HG03103 (cell line): ENCODE results near the gene MAGED2.
"Not testable (repeated sequence)": the region's sequence is repeated elsewhere in the genome, so short reads cannot be mapped to it uniquely, and the experiment has no call there.

Experiments
- ATAC-seq: cut with Tn5 transposase; IDR thresholded peaks from one replicate; pipeline ENCODE4 v1.9.1; 2021; ENCODE audit warnings: low read depth; ENCODE audit not compliant: unreplicated experiment

The MAGED2 gene

DNA sequence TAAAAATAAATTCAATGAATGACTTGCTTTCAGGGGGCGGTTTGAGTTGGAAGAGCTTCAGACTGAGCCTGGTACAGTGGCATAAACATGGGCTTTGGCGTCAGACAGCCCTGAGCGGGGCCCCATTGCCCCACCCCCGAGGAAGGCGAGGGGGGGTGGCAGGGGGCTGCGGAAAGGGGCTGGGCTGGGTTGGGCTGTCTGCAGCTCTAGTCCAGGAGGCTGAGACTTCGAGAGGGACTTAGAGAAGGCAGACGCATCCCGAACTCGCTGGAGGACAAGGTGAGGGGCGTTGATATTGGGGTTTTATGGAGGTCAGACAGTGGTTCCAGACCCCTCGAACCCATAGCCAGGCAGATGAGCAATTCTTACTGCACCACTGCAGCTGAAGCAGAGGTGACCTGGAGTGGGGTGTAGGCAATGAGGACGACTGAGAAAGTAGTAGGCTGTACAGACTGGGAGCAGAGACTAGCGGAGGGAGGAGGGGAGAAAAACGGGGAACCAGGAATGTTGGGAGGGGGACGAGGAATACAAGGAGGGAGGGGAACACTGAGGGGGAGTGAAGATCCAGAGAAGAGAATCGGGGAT is at the start of gene MAGED2:
Gene MAGED2, plus strand, starts transcription at position 222 of the 585 bp plus-strand sequence. CDS start 1,587 bp downstream, outside the sequence.
- ATAC-seq, result no peak

- ATAC-seq, result no peak
Measured at GRCh38 chrX:54758114-54759055, 49.2 kb upstream of the MAGED2 start.

- ATAC-seq, result not testable (repeated sequence)
Measured at GRCh38 chrX:54774391-54775094, 33.0 kb upstream of the MAGED2 start.

DNA sequence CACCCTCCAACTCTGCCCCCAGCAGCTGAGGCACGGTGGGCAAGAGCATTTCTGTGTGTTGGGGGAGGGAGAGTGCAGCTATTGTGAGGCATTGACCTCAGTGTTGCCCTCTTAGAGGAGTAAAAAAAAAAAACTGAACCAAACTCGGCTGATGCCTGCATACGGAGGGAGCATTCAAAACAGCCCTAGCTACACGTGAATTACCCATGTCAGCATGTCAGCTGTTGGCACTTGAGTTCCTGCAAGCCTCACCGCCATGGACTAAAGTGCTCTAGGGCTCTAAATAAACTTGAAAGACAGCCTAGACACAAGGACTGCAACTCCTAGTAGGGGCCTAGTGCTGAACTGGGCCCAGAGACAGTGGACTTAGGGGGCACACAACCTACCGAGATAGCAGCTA is 31.5 kb upstream of the MAGED2 start:
- ATAC-seq, result no peak

- ATAC-seq, result no peak
Measured at GRCh38 chrX:54776987-54777672, 30.4 kb upstream of the MAGED2 start.

DNA sequence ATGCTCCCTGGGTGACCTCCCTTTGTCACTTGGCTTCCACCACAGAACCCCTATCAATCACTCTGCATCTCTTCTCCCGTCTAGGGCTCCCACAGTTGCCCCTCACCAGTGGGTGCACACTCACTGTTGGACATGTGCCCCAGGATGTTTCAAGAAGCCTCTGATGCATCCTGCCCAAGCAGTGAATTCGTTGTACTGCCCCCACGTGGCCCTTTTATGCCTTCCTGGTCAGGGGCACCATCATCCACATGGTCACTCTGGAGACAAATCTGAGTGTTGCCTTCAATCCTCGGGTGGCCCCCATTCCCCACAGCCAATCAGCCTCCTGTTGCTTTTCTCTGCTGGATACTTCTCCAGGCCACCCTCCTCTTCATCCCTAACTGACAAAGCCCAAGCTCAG is 21.6 kb upstream of the MAGED2 start:
- no peak for ATAC-seq

DNA sequence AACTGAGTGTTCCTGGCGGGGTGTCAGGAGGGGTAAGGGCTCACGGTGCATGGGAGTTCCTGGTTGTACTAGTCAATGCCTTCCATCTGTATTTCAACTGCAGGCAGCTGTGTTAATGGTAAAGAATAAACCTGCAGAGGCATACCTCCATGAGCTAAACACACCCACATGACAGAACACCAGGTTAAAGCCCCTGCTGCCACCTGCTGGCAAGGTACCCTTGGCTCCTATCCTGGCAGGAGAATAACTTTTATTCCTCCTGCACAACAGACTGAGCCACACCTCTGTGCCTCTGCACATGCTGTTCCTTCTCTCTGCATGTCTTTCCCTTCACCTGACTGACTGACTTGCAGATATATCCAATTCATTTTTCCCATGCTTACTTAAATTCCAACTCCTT is 20.6 kb upstream of the MAGED2 start:
- ATAC-seq, result no peak

DNA sequence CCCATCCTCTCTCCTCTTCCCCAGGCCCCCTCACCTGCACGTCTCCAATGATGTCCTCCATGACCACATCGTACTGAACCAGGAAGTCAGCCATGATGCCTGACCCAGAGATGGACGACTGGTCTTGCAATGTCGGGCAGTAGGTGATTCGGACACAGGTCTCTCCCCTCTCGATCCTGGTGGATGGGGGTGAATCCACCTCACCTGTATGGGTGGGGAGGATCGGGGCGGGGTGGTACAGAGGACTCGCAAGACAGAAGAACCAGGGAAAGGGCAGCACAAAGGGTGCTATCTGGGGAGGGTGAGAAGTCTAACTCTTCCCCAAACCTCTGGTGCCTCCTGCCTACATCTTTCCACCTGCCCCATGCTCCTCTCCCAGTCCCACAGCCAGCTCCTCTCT is 19.1 kb upstream of the MAGED2 start:
- no peak for ATAC-seq

- not testable (repeated sequence) for ATAC-seq
Measured at GRCh38 chrX:54789405-54789804, 18.1 kb upstream of the MAGED2 start.

- no peak for ATAC-seq
Measured at GRCh38 chrX:54794028-54794427, 13.5 kb upstream of the MAGED2 start.

GRCh38 chrX:54794795-54795194 is 12.8 kb upstream of the MAGED2 start:
- no peak for ATAC-seq

- no peak for ATAC-seq
Measured at GRCh38 chrX:54798137-54798536, 9.4 kb upstream of the MAGED2 start, which contains the start of gene ITIH6. ITIH6 (minus strand) TSS chrX:54798255; CDS start chrX:54798210, 45 bp downstream.

- ATAC-seq, result no peak
Measured at GRCh38 chrX:54799046-54799445, 8.5 kb upstream of the MAGED2 start.

DNA sequence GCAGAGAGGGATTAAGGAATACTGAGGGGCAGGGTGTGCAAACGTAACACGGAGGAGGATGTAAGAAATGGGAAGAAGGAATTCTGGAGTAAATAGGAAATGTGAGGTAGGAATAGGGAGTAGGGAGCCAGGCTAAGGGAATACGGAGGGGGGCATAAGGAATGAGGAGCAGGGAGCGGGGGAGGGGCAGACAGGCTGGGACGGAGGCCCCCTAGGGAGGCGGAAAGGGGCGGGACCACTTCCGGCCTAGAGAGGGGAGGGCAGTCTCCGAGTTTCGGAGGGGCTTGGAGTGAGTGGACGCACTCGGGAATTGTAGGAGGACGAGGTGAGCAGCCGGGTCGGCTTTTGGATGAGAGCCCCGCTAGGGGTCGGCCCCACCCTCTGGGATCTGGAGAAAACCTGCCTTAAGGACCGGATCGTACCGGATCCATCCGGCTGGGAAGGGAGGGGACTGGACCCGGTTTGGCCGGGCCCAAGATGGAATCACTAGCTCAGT is 612 bp downstream of the MAGED2 start:
- ATAC-seq, result peak; percentile 18

- ATAC-seq, result peak; percentile 78
Measured at GRCh38 chrX:54808605-54809483, 1.3 kb downstream of the MAGED2 start.

GRCh38 chrX:54810532-54810931 is 3.0 kb downstream of the MAGED2 start:
- no peak for ATAC-seq

GRCh38 chrX:54811301-54811885 is 3.8 kb downstream of the MAGED2 start:
- ATAC-seq, result no peak

DNA sequence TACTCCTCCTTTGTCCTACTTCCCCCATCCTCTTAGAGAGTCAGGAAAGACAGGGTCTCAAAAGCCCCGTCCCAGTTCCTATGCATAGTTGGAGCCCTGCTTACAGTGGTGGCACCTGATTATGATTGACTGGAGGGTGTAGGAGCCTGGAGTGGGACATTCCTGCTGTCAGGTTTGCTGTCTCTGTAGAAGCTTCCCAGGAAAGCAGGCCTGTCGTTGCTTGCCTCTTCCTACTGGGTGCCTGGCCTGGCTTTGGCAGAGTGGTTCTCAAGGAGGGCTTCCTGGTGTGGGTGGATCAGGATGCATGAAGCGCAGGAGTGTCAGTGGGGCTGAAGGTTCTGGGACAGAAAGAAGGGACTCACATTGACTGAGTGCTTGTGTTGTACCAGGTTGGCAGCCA is 4.8 kb downstream of the MAGED2 start:
- ATAC-seq, result no peak

- ATAC-seq, result no peak
Measured at GRCh38 chrX:54817220-54817820, 9.8 kb downstream of the MAGED2 start.
